A549 (cell line): ENCODE measurements around the gene CMIP.

Experiments
- CTCF ChIP-seq: fragments of >200 bp; sonication (Bioruptor Twin); formaldehyde crosslinking; IDR thresholded peaks from 3 replicates; pipeline ENCODE4 v1.5.1; 2016
- HOXB5 ChIP-seq: fragments of 250-450 bp; sonication (Bioruptor Pico); IDR thresholded peaks from 2 replicates; pipeline ENCODE4 v1.5.0; 2020; ENCODE audit warnings: mild to moderate bottlenecking, moderate library complexity
- JUN ChIP-seq, 2 experiments: fragments of >200 bp; sonication (Bioruptor Twin); formaldehyde crosslinking; IDR thresholded peaks; 2 replicates in 1 of 2; 3 replicates in 1 of 2; pipeline ENCODE4 v1.6.1; 2016 to 2017
- NFE2L2 ChIP-seq: fragments of 150-350 bp; conservative IDR thresholded peaks from 2 replicates; pipeline ENCODE4 v1.6.1; 2014; ENCODE audit warnings: low read length
- POLR2A ChIP-seq: IDR thresholded peaks from 2 replicates; pipeline ENCODE4 v1.6.1; 2012; ENCODE audit warnings: mild to moderate bottlenecking, low read length
- ZNF302 ChIP-seq: fragments of 250-450 bp; sonication (Bioruptor Pico); IDR thresholded peaks from 2 replicates; pipeline ENCODE4 v1.9.0; 2021; ENCODE audit warnings: inconsistent platforms, mild to moderate bottlenecking, moderate library complexity

- TF ChIP-seq CTCF = no peak
- TF ChIP-seq NFE2L2 = no peak
- TF ChIP-seq ZNF302 = no peak
- TF ChIP-seq POLR2A = no peak
- no peak for TF ChIP-seq JUN (IDR thresholded peaks at IDR 0.05)
- no peak for TF ChIP-seq HOXB5
Observed at GRCh38 chr16:81571175-81571574, 126.6 kb downstream of the CMIP start.
